ENCODE data around the gene CD1E.

DNA sequence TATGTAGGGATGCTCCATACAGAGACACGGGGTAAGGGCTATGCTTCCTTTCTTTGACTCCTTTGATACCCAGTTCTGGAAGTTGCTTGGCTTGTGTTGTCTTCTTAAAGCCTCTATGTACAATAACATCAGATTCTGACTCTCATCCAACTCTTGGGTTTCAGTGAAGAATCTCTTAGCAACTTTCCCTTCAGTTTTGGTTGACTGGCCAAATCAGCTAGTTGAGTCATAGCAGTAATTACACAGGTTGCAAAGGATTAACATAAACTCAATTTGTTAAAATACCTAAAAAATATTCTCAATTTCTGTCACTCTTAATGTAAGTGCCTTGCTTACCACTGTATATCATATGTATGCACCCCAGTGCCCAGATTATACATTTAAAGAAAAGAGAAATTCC lies 9.2 kb downstream of the CD1E start:
- TF ChIP-seq, protein P1, sequence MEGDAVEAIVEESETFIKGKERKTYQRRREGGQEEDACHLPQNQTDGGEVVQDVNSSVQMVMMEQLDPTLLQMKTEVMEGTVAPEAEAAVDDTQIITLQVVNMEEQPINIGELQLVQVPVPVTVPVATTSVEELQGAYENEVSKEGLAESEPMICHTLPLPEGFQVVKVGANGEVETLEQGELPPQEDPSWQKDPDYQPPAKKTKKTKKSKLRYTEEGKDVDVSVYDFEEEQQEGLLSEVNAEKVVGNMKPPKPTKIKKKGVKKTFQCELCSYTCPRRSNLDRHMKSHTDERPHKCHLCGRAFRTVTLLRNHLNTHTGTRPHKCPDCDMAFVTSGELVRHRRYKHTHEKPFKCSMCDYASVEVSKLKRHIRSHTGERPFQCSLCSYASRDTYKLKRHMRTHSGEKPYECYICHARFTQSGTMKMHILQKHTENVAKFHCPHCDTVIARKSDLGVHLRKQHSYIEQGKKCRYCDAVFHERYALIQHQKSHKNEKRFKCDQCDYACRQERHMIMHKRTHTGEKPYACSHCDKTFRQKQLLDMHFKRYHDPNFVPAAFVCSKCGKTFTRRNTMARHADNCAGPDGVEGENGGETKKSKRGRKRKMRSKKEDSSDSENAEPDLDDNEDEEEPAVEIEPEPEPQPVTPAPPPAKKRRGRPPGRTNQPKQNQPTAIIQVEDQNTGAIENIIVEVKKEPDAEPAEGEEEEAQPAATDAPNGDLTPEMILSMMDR (IDR thresholded peaks at IDR 0.05), result no peak
- no peak for TF ChIP-seq POLR2A (IDR thresholded peaks at IDR 0.05)
- TF ChIP-seq POLR2AphosphoS5 (IDR thresholded peaks at IDR 0.05), result no peak
